A549 (cell line): Measurements from ENCODE around the gene UVSSA. TPM values are rescaled to one million over a fixed set of nuclear protein-coding genes. Genes with fewer than 3 reads are reported as not detected.

ENCODE experiments used
- ATAC-seq, 2 experiments: fragments of 200-7000 bp in 1 of 2; fragments of >200 bp in 1 of 2; cut with Nextera tagmentation in 1 of 2; cut with Tn5 transposase in 1 of 2; 3 replicates each; pipeline versions ENCODE4 v1.8.0 to v1.9.1; 2018 to 2020; ENCODE audit warnings: mild to moderate bottlenecking in 1 of 2, moderate library complexity in 1 of 2
- CTCF ChIA-PET: fragments of 300-600 bp; sonication (Branson Sonifier 250); formaldehyde crosslinking; extraction: SDS; loops from one replicate; lab custom pipeline; 2021; ENCODE audit warnings: antibody characterized with exemption, inconsistent platforms; lab: Yijun Ruan, JAX
- POLR2A ChIA-PET: fragments of 350-600 bp; formaldehyde crosslinking; extraction: SDS; loops from one replicate; lab custom pipeline; 2021; ENCODE audit warnings: antibody characterized with exemption, inconsistent platforms; lab: Yijun Ruan, JAX
- DNase-seq, 2 experiments: peaks; one replicate each; pipeline versions ENCODE4 v3.0.0 to v3.0.0-alpha.2; 2011 to 2016; ENCODE audit warnings: low read depth in 1 of 2, low spot score in 1 of 2
- FAIRE-seq: peaks from 2 replicates; lab custom pipeline; 2011; peaks lifted over from hg19 to GRCh38; lab: Jason Lieb, UNC
- H3K27ac ChIP-seq, 2 experiments: fragments of >200 bp; sonication (Bioruptor Twin); formaldehyde crosslinking; 3 replicates each; pipeline ENCODE4 v1.5.1; 2016 to 2017
- H3K4me1 ChIP-seq: fragments of >200 bp; sonication (Bioruptor Twin); formaldehyde crosslinking; 3 replicates; pipeline ENCODE4 v1.6.1; 2016
- H3K4me2 ChIP-seq: fragments of >200 bp; sonication (Bioruptor Twin); formaldehyde crosslinking; 3 replicates; pipeline ENCODE4 v1.6.1; 2016
- H3K4me3 ChIP-seq: fragments of >200 bp; sonication (Bioruptor Twin); formaldehyde crosslinking; 3 replicates; pipeline ENCODE4 v1.5.1; 2016
- H3K9me3 ChIP-seq: fragments of >200 bp; sonication (Bioruptor Twin); formaldehyde crosslinking; 3 replicates; pipeline ENCODE4 v1.6.1; 2016
- ATOH8 ChIP-seq: fragments of 250-450 bp; sonication (Bioruptor Pico); IDR thresholded peaks from 2 replicates; pipeline ENCODE4 v1.5.0; 2020; ENCODE audit warnings: low read depth, mild to moderate bottlenecking, moderate library complexity
- CBX8 ChIP-seq: fragments of 200-600 bp; sonication (generic); IDR thresholded peaks from 2 replicates; pipeline ENCODE4 v1.6.1; 2016
- CHD4 ChIP-seq: fragments of 200-600 bp; sonication (generic); IDR thresholded peaks from 2 replicates; pipeline ENCODE4 v1.6.1; 2016; ENCODE audit warnings: antibody characterized with exemption, mild to moderate bottlenecking, borderline replicate concordance
- EHMT2 ChIP-seq: fragments of 200-600 bp; sonication (generic); IDR thresholded peaks from 2 replicates; pipeline ENCODE4 v1.6.1; 2016; ENCODE audit warnings: antibody characterized with exemption, low read depth, mild to moderate bottlenecking, moderate library complexity
- HMGXB4 ChIP-seq: fragments of 250-450 bp; sonication (Bioruptor Pico); IDR thresholded peaks from 2 replicates; pipeline ENCODE4 v1.5.0; 2021; ENCODE audit warnings: mild to moderate bottlenecking, moderate library complexity, borderline replicate concordance
- HOXA7 ChIP-seq: fragments of 250-450 bp; sonication (Bioruptor Pico); IDR thresholded peaks from 2 replicates; pipeline ENCODE4 v1.5.0; 2020; ENCODE audit warnings: mild to moderate bottlenecking, moderate library complexity
- HOXB13 ChIP-seq: fragments of 250-450 bp; sonication (Bioruptor Pico); IDR thresholded peaks from 2 replicates; pipeline ENCODE4 v1.5.0; 2020; ENCODE audit warnings: low read depth, mild to moderate bottlenecking, moderate library complexity
- HOXB5 ChIP-seq: fragments of 250-450 bp; sonication (Bioruptor Pico); IDR thresholded peaks from 2 replicates; pipeline ENCODE4 v1.5.0; 2020; ENCODE audit warnings: mild to moderate bottlenecking, moderate library complexity
- JUN ChIP-seq, 2 experiments: fragments of >200 bp; sonication (Bioruptor Twin); formaldehyde crosslinking; IDR thresholded peaks; 2 replicates in 1 of 2; 3 replicates in 1 of 2; pipeline ENCODE4 v1.6.1; 2016 to 2017
- JUNB ChIP-seq: fragments of >200 bp; sonication (Bioruptor Twin); formaldehyde crosslinking; IDR thresholded peaks from 2 replicates; pipeline ENCODE4 v1.6.1; 2016
- KDM5A ChIP-seq: fragments of 200-600 bp; sonication (generic); IDR thresholded peaks from 2 replicates; pipeline ENCODE4 v1.6.1; 2016; ENCODE audit warnings: antibody characterized with exemption, mild to moderate bottlenecking
- PHF8 ChIP-seq: fragments of 200-600 bp; sonication (generic); IDR thresholded peaks from 2 replicates; pipeline ENCODE4 v1.6.1; 2016; ENCODE audit warnings: low read depth, mild to moderate bottlenecking, antibody characterized with exemption, moderate library complexity, borderline replicate concordance
- POLR2AphosphoS2 ChIP-seq: conservative IDR thresholded peaks from 2 replicates; pipeline ENCODE4 v1.6.1; 2012; ENCODE audit warnings: low read length, improper control_type of control experiment, inconsistent platforms
- REST ChIP-seq: fragments of 200-600 bp; sonication (generic); IDR thresholded peaks from 2 replicates; pipeline ENCODE4 v1.6.1; 2016; ENCODE audit warnings: antibody characterized with exemption, mild to moderate bottlenecking, moderate library complexity
- SMC3 ChIP-seq: fragments of >200 bp; sonication (Bioruptor Twin); formaldehyde crosslinking; IDR thresholded peaks from 3 replicates; pipeline ENCODE4 v1.6.1; 2018; ENCODE audit warnings: inconsistent platforms
- SREBF2 ChIP-seq: fragments of 450-650 bp; IDR thresholded peaks from 2 replicates; pipeline ENCODE4 v1.6.1; 2014; ENCODE audit warnings: mild to moderate bottlenecking, moderate library complexity
- TFCP2L1 ChIP-seq: fragments of 250-450 bp; sonication (Bioruptor Pico); IDR thresholded peaks from 2 replicates; pipeline ENCODE4 v1.5.0; 2021; ENCODE audit warnings: mild to moderate bottlenecking
- ZFP36 ChIP-seq: fragments of 450-650 bp; IDR thresholded peaks from 2 replicates; pipeline ENCODE4 v1.6.1; 2014; ENCODE audit warnings: borderline replicate concordance; ENCODE audit not compliant: partially characterized antibody
- ZNF302 ChIP-seq: fragments of 250-450 bp; sonication (Bioruptor Pico); IDR thresholded peaks from 2 replicates; pipeline ENCODE4 v1.9.0; 2021; ENCODE audit warnings: inconsistent platforms, mild to moderate bottlenecking, moderate library complexity
- WGBS: methylation state at CpG from one replicate; pipeline ENCODE4 v1.1.6; 2017; ENCODE audit errors: missing lambda C conversion rate; 5-methylcytosine and 5-hydroxymethylcytosine counted together
- polyA plus RNA-seq, 4 experiments: library from polyadenylated mRNA; depleted of rRNA in 3 of 4; stranded (reverse); fragments of >200 nt; fragmentation: RNase III in 1 of 4; extraction: RNeasy Plus Mini Kit Qiagen cat#74134 plus additional on column Dnase treatment in 1 of 4; gene quantifications; 2 replicates in 3 of 4; 3 replicates in 1 of 4; pipeline ENCODE4 v1.2.3, GENCODE V29; 2011 to 2017

The UVSSA gene
- polyA plus RNA-seq, 2 of the 4 experiments (the other 2 are of a cell fraction) = 4.5 to 6.9 TPM

GRCh38 chr4:1399508-1400190 lies 52.6 kb downstream of the UVSSA start:
- ChIA-PET POLR2A (no interaction called here), CTCF (interaction anchor here (1.3 to 1.4 kb wide), 2 partner anchors 8 to 10 kb away, joined by 3 read pairs; no protein-coding TSS in a partner anchor)
- Histone ChIP-seq H3K9me3 (no peaks in the 10 kb centered on the region; the same call in 1 of the 3 replicates), H3K4me2 (no peak overlapping the region; the same call in 2 of the 3 replicates), H3K4me3 (no peak overlapping the region), H3K4me1 (no peaks in the 10 kb centered on the region), H3K27ac (no peak overlapping the region)
- 30% methylated on average over 3 of the region's 15 CpGs for WGBS
- no peak for ATAC-seq
- TF ChIP-seq HOXA7 = no peak
- TF ChIP-seq ZFP36 = no peak
- TF ChIP-seq ZNF302 (CRISPR knock-in tag) = no peak
- no peak for TF ChIP-seq PHF8
- TF ChIP-seq EHMT2 = no peak
- no peak for TF ChIP-seq HOXB13 (CRISPR knock-in tag)
- no peak for TF ChIP-seq TFCP2L1 (CRISPR knock-in tag)
- no peak for FAIRE-seq
- no peak for DNase-seq

GRCh38 chr4:1400191-1400805 lies 53.3 kb downstream of the UVSSA start:
- Histone ChIP-seq H3K27ac (no peak overlapping the region), H3K4me3 (no peak overlapping the region), H3K4me1 (no peaks in the 10 kb centered on the region), H3K4me2 (no peak overlapping the region), H3K9me3 (no peaks in the 10 kb centered on the region; the same call in 1 of the 3 replicates)
- CTCF ChIA-PET = interaction anchor here (0.9 to 1.4 kb wide), 4 partner anchors 9 to 149 kb away, joined by 3 read pairs; no protein-coding TSS in a partner anchor
- 48% methylated on average over 3 of the region's 11 CpGs for WGBS
- TF ChIP-seq HMGXB4 (CRISPR knock-in tag) (no peak), HOXB13 (CRISPR knock-in tag) (no peak), HOXA7 (no peak), ZFP36 (no peak), SMC3 (no peak), CBX8 (no peak), PHF8 (no peak), KDM5A (no peak), CHD4 (no peak), SREBF2 (no peak), JUNB (no peak), POLR2AphosphoS2 (no peak), JUN (IDR thresholded peaks at IDR 0.05) (no peak)
- no peak for ATAC-seq
- FAIRE-seq = no peak
- no peak for DNase-seq
- POLR2A ChIA-PET = no interaction called here

GRCh38 chr4:1400831-1401408 lies 53.9 kb downstream of the UVSSA start:
- WGBS = 75% methylated on average over 9 of the region's 14 CpGs
- H3K4me1 ChIP-seq = no peaks in the 10 kb centered on the region
- ATAC-seq (peak; percentile 47; a peak in 5 of 6 replicates), DNase-seq (no peak), FAIRE-seq (no peak)
- H3K4me2 ChIP-seq = no peak overlapping the region
- TF ChIP-seq CHD4 = no peak
- TF ChIP-seq REST = no peak
- no peak for TF ChIP-seq HOXB5 (CRISPR knock-in tag)
- no peak for TF ChIP-seq ATOH8 (CRISPR knock-in tag)
- ChIA-PET CTCF (interaction anchor here (0.9 to 1.4 kb wide), 4 partner anchors 9 to 148 kb away, joined by 3 read pairs; no protein-coding TSS in a partner anchor), POLR2A (no interaction called here)
- no peaks in the 10 kb centered on the region; the same call in 1 of the 3 replicates for H3K9me3 ChIP-seq
- no peak overlapping the region for H3K4me3 ChIP-seq
- H3K27ac ChIP-seq = no peak overlapping the region
